DMS153 treated with DMSO at 0.1 percent for 48 hours (cell line): ENCODE results near the gene DIABLO.
"Not testable (repeated sequence)": the region's sequence is repeated elsewhere in the genome, so short reads cannot be mapped to it uniquely, and the experiment has no call there.

Experiments used
- DNase-seq: peaks from one replicate; lab custom pipeline; 2025; ENCODE audit not compliant: unreplicated experiment; lab: John Stamatoyannopoulos, UW

DIABLO gene

GRCh38 chr12:122225683-122226365 is at the start of gene DIABLO:
Gene DIABLO, minus strand, starts transcription at chr12:122226052. Its CDS starts 38 bp downstream, at chr12:122226014.
- DNase-seq, result peak; percentile 98

- DNase-seq, result no peak
Observed at GRCh38 chr12:122275459-122275858, 49.6 kb upstream of the DIABLO start.

GRCh38 chr12:122266230-122266901 is 40.5 kb upstream of the DIABLO start, which contains the start of gene VPS33A:
Gene VPS33A, minus strand, starts transcription at chr12:122266494. Its CDS starts 86 bp downstream, at chr12:122266408.
- peak; percentile 81 for DNase-seq

- no peak for DNase-seq
Observed at GRCh38 chr12:122265886-122266229, 40.0 kb upstream of the DIABLO start.

GRCh38 chr12:122265476-122265875 is 39.6 kb upstream of the DIABLO start:
- no peak for DNase-seq

- not testable (repeated sequence) for DNase-seq
Observed at GRCh38 chr12:122260735-122261134, 34.9 kb upstream of the DIABLO start.

GRCh38 chr12:122258939-122259338 is 33.1 kb upstream of the DIABLO start:
- DNase-seq, result not testable (repeated sequence)

- not testable (repeated sequence) for DNase-seq
Observed at GRCh38 chr12:122258462-122258861, 32.6 kb upstream of the DIABLO start.

GRCh38 chr12:122250536-122250935 is 24.7 kb upstream of the DIABLO start:
- DNase-seq, result no peak

GRCh38 chr12:122250047-122250446 is 24.2 kb upstream of the DIABLO start:
- DNase-seq, result no peak

- no peak for DNase-seq
Observed at GRCh38 chr12:122245553-122245952, 19.7 kb upstream of the DIABLO start.

- DNase-seq, result no peak
Observed at GRCh38 chr12:122244565-122245371, 18.9 kb upstream of the DIABLO start.

GRCh38 chr12:122243965-122244364 is 18.1 kb upstream of the DIABLO start:
- DNase-seq, result no peak

GRCh38 chr12:122238861-122239260 is 13.0 kb upstream of the DIABLO start:
- no peak for DNase-seq

GRCh38 chr12:122235741-122236140 is 9.9 kb upstream of the DIABLO start:
- no peak for DNase-seq

GRCh38 chr12:122232691-122233090 is 6.8 kb upstream of the DIABLO start:
- no peak for DNase-seq

- DNase-seq, result no peak
Observed at GRCh38 chr12:122230798-122231197, 4.9 kb upstream of the DIABLO start.

- DNase-seq, result no peak
Observed at GRCh38 chr12:122228092-122228491, 2.2 kb upstream of the DIABLO start.

GRCh38 chr12:122227341-122227740 is 1.5 kb upstream of the DIABLO start:
- DNase-seq, result peak; percentile 29

- DNase-seq, result no peak
Observed at GRCh38 chr12:122226366-122227125, 694 bp upstream of the DIABLO start.

- DNase-seq, result no peak
Observed at GRCh38 chr12:122216445-122216844, 9.4 kb downstream of the DIABLO start.
